PFSK-1 (cell line): ENCODE results near the gene ENG.

ENCODE experiments used
- FOXP2 ChIP-seq: optimal IDR thresholded peaks from 2 replicates; pipeline ENCODE3; 2011; ENCODE audit warnings: borderline replicate concordance, control low read depth, inconsistent platforms; ENCODE audit not compliant: insufficient read depth; ENCODE audit errors: extremely low read length, extremely low read depth
- POLR2AphosphoS5 ChIP-seq: IDR thresholded peaks from 2 replicates; pipeline ENCODE4 v1.6.1; 2012; ENCODE audit warnings: low read depth, mild to moderate bottlenecking, control low read depth, low read length, moderate library complexity
- SIN3A ChIP-seq: IDR thresholded peaks from 2 replicates; pipeline ENCODE4 v1.6.1; 2012; ENCODE audit warnings: mild to moderate bottlenecking, low read length, moderate library complexity, borderline replicate concordance; ENCODE audit not compliant: insufficient read depth
- TAF1 ChIP-seq: IDR thresholded peaks from 2 replicates; pipeline ENCODE4 v1.6.1; 2012; ENCODE audit warnings: low read length, control low read depth, borderline replicate concordance; ENCODE audit not compliant: insufficient read depth
- TF ChIP-seq, protein P1 (sequence below), 2 experiments: IDR thresholded peaks; 2 replicates each; pipeline versions ENCODE4 v1.6.1 to v1.8.0; 2011 to 2012; ENCODE audit warnings: low read depth in 2 of 2, low read length in 2 of 2, control low read depth in 1 of 2, inconsistent platforms in 1 of 2, mild to moderate bottlenecking in 1 of 2, moderate library complexity in 1 of 2; ENCODE audit not compliant: insufficient read depth in 1 of 2

The ENG gene

GRCh38 chr9:127855522-127855921, 1.1 kb upstream of the ENG start:
- no peak for TF ChIP-seq TAF1
- no peak for TF ChIP-seq SIN3A
- TF ChIP-seq FOXP2, result no peak
- TF ChIP-seq, protein P1, sequence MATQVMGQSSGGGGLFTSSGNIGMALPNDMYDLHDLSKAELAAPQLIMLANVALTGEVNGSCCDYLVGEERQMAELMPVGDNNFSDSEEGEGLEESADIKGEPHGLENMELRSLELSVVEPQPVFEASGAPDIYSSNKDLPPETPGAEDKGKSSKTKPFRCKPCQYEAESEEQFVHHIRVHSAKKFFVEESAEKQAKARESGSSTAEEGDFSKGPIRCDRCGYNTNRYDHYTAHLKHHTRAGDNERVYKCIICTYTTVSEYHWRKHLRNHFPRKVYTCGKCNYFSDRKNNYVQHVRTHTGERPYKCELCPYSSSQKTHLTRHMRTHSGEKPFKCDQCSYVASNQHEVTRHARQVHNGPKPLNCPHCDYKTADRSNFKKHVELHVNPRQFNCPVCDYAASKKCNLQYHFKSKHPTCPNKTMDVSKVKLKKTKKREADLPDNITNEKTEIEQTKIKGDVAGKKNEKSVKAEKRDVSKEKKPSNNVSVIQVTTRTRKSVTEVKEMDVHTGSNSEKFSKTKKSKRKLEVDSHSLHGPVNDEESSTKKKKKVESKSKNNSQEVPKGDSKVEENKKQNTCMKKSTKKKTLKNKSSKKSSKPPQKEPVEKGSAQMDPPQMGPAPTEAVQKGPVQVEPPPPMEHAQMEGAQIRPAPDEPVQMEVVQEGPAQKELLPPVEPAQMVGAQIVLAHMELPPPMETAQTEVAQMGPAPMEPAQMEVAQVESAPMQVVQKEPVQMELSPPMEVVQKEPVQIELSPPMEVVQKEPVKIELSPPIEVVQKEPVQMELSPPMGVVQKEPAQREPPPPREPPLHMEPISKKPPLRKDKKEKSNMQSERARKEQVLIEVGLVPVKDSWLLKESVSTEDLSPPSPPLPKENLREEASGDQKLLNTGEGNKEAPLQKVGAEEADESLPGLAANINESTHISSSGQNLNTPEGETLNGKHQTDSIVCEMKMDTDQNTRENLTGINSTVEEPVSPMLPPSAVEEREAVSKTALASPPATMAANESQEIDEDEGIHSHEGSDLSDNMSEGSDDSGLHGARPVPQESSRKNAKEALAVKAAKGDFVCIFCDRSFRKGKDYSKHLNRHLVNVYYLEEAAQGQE (IDR thresholded peaks at IDR 0.05; ENCODE audit: insufficient read depth in 1 of 2, low read depth in 2 of 2, low read length in 2 of 2), result no peak
- no peak for TF ChIP-seq POLR2AphosphoS5

DNA sequence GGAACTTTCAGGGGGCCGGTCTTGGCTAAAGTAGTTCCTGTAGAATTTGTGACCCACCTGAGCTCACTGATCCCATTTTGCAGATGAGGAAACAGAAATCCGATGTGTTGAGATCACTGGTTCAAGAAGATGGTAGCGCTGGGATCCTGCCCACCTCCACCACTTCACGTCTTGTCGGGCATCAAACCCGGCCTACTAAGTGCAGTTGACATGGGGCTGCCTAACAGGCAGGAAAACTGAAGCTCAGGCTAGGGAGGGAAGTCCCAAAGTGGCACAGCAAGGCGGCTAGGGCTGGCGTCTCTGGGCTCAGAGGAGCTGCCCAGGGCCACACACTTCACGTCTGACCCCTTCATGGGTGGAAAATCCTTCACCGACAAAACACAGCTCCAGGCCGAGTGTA, 502 bp upstream of the ENG start:
- no peak for TF ChIP-seq TAF1
- TF ChIP-seq, protein P1 (IDR thresholded peaks at IDR 0.05; ENCODE audit: insufficient read depth in 1 of 2, low read depth in 2 of 2, low read length in 2 of 2), result no peak
- TF ChIP-seq POLR2AphosphoS5, result no peak
- TF ChIP-seq SIN3A, result no peak
- TF ChIP-seq FOXP2, result no peak

- TF ChIP-seq FOXP2 (no peak), TAF1 (no peak), POLR2AphosphoS5 (no peak), SIN3A (no peak)
- TF ChIP-seq, protein P1 (IDR thresholded peaks at IDR 0.05; ENCODE audit: insufficient read depth in 1 of 2, low read depth in 2 of 2, low read length in 2 of 2), result no peak
Observed at GRCh38 chr9:127853312-127854183, 910 bp downstream of the ENG start.

- TF ChIP-seq FOXP2, result no peak
Observed at GRCh38 chr9:127852829-127853228, 1.6 kb downstream of the ENG start.

DNA sequence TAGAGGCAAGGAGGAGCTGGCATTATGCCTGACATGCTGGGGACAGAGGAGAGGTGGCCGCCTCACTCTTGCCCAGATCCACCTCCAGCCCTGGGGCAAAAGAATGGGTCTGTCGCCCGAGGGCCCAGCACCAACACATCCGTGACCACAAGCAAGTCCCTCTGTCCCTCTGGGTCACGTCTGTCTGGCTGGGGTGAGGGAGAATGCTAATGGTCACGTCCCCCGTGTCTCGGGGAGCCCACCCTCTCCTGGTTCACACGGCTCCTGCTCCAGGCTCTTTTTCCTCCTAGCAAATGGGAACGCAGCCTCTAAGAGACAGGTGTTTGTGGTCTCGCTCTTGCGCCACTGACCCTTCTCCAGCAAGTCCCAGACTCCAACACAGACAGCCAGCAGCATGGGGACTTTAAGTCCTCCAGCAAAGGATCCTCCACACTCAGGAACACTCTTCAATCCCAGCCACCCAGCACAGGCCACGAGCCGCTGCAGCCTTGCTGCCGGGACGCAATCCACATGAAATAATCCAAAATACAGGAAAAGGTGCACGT, 4.1 kb downstream of the ENG start:
- TF ChIP-seq, protein P1 (IDR thresholded peaks at IDR 0.05; ENCODE audit: insufficient read depth in 1 of 2, low read depth in 2 of 2, low read length in 2 of 2), result no peak
- TF ChIP-seq SIN3A (no peak), FOXP2 (no peak), TAF1 (no peak), POLR2AphosphoS5 (no peak)
